Renal cortical epithelial cell (primary cell): ENCODE data around the gene NR2C2. TPM values are rescaled to one million over a fixed set of nuclear protein-coding genes. Genes with fewer than 3 reads are reported as not detected.
"Not testable (repeated sequence)": the region's sequence is repeated elsewhere in the genome, so short reads cannot be mapped to it uniquely, and the experiment has no call there.

Source experiments
- DNase-seq: peaks from one replicate; pipeline ENCODE4 v3.0.0-alpha.2; 2011; ENCODE audit warnings: low read depth
- total RNA-seq: library from RNA; depleted of rRNA; stranded (reverse); fragments of >200 nt; gene quantifications from 2 replicates; pipeline ENCODE4 v1.2.3, GENCODE V29; 2014

The NR2C2 gene
- total RNA-seq, 1 donor from 2014 or later, result 42.2 TPM

GRCh38 chr3:14957925-14958324 lies 10.5 kb downstream of the NR2C2 start:
- DNase-seq, result no peak

- no peak for DNase-seq
These were observed 12.1 kb downstream of the NR2C2 start for GRCh38 chr3:14959359-14959943.

GRCh38 chr3:14962762-14963161 lies 15.4 kb downstream of the NR2C2 start:
- peak; percentile 39 for DNase-seq

GRCh38 chr3:14967285-14967684 lies 19.9 kb downstream of the NR2C2 start:
- no peak for DNase-seq

- no peak for DNase-seq
These were observed 22.3 kb downstream of the NR2C2 start for GRCh38 chr3:14969671-14970070.

GRCh38 chr3:14976317-14976716 lies 28.9 kb downstream of the NR2C2 start:
- DNase-seq, result no peak

GRCh38 chr3:14980689-14981088 lies 33.3 kb downstream of the NR2C2 start:
- DNase-seq, result no peak

GRCh38 chr3:14984581-14985113 lies 37.3 kb downstream of the NR2C2 start:
- DNase-seq, result no peak

GRCh38 chr3:14988988-14989394 lies 41.6 kb downstream of the NR2C2 start:
- no peak for DNase-seq

- no peak for DNase-seq
These were observed 42.8 kb downstream of the NR2C2 start for GRCh38 chr3:14989943-14990779.

- DNase-seq, result no peak
These were observed 43.4 kb downstream of the NR2C2 start for GRCh38 chr3:14990780-14991148.

- DNase-seq, result no peak
These were observed 43.9 kb downstream of the NR2C2 start for GRCh38 chr3:14991151-14991742.

GRCh38 chr3:14991818-14992612 lies 44.6 kb downstream of the NR2C2 start:
- peak; percentile 23 for DNase-seq

GRCh38 chr3:14997941-14998340 lies 50.6 kb downstream of the NR2C2 start:
- no peak for DNase-seq

GRCh38 chr3:14999182-14999581 lies 51.8 kb downstream of the NR2C2 start:
- not testable (repeated sequence) for DNase-seq

- DNase-seq, result no peak
These were observed 60.3 kb downstream of the NR2C2 start for GRCh38 chr3:15007681-15008141.

- DNase-seq, result peak; percentile 76
These were observed 61.8 kb downstream of the NR2C2 start for GRCh38 chr3:15009167-15009566.

- no peak for DNase-seq
These were observed 63.3 kb downstream of the NR2C2 start for GRCh38 chr3:15010664-15011063.

GRCh38 chr3:15011174-15011573 lies 63.8 kb downstream of the NR2C2 start:
- DNase-seq, result no peak

GRCh38 chr3:15014606-15015328 lies 67.4 kb downstream of the NR2C2 start:
- DNase-seq, result no peak

- no peak for DNase-seq
These were observed 68.1 kb downstream of the NR2C2 start for GRCh38 chr3:15015456-15015855.
